T-cell (primary cell): ENCODE data around the gene KAZN. TPM values are rescaled to one million over a fixed set of nuclear protein-coding genes. Genes with fewer than 3 reads are reported as not detected.

Experiments used
- ATAC-seq, 4 experiments: fragments of 200-7000 bp in 3 of 4; fragments of 150-1000 bp in 1 of 4; cut with Tn5 transposase; replicated peaks in 1 of 4; 1 replicate in 3 of 4; 2 replicates in 1 of 4; pipeline ENCODE4 v1.10.0; 2021; ENCODE audit warnings: moderate library complexity in 3 of 4, mild to moderate bottlenecking in 2 of 4, moderate number of reproducible peaks in 1 of 4
- CTCF ChIA-PET, 2 donors: fragments of 300-600 bp; sonication (Branson Sonifier 250); formaldehyde crosslinking; loops; one replicate each; lab custom pipeline; 2022; ENCODE audit warnings: antibody characterized with exemption in 2 of 2; lab: Charles Lee
- POLR2A ChIA-PET, 2 donors: fragments of 300-600 bp; sonication (Branson Sonifier 250); formaldehyde crosslinking; loops; one replicate each; lab custom pipeline; 2022; ENCODE audit warnings: antibody characterized with exemption in 2 of 2; lab: Charles Lee
- DNase-seq, 35 experiments: peaks; one replicate each; pipeline versions ENCODE4 v3.0.0 to v3.0.0-alpha.2; 2013 to 2023
- H3K27ac ChIP-seq: one replicate; pipeline ENCODE4 v1.5.1; 2013; ENCODE audit warnings: low read length
- H3K27me3 ChIP-seq, 2 experiments: replicated peaks in 1 of 2; 1 replicate in 1 of 2; 2 replicates in 1 of 2; pipeline versions ENCODE4 v1.6.1 to v1.7.0; 2013; ENCODE audit warnings: low read length in 1 of 2, mixed read lengths in 1 of 2; ENCODE audit not compliant: control insufficient read depth in 2 of 2, insufficient read depth in 2 of 2; ENCODE audit errors: extremely low read depth in 1 of 2
- H3K36me3 ChIP-seq, 2 donors: 1 replicate in 1 of 2; 2 replicates in 1 of 2; pipeline versions ENCODE4 v1.6.1 to v1.7.0; 2013; ENCODE audit warnings: low read length in 1 of 2; ENCODE audit not compliant: control insufficient read depth in 2 of 2, insufficient read depth in 1 of 2; ENCODE audit errors: extremely low read depth in 1 of 2
- H3K4me1 ChIP-seq, 2 experiments: 1 replicate in 1 of 2; 2 replicates in 1 of 2; pipeline versions ENCODE4 v1.6.1 to v1.7.0; 2013; ENCODE audit warnings: low read length in 2 of 2, mixed read lengths in 1 of 2; ENCODE audit not compliant: insufficient read depth in 2 of 2, control insufficient read depth in 1 of 2; ENCODE audit errors: extremely low read depth in 1 of 2
- H3K4me3 ChIP-seq, 2 donors: 1 replicate in 1 of 2; 2 replicates in 1 of 2; pipeline versions ENCODE4 v1.5.1 to v1.7.0; 2013; ENCODE audit warnings: mild to moderate bottlenecking in 2 of 2, low read length in 1 of 2, moderate library complexity in 1 of 2; ENCODE audit not compliant: control insufficient read depth in 1 of 2; ENCODE audit errors: extremely low read depth in 1 of 2
- H3K9me3 ChIP-seq: 2 replicates; pipeline ENCODE4 v1.7.0; 2013
- H3K27ac Mint-ChIP-seq, 2 donors: one replicate each; pipeline ENCODE4 v1.8.0; 2020 to 2021; ENCODE audit warnings: mild to moderate bottlenecking in 2 of 2, mixed read lengths in 2 of 2
- H3K27me3 Mint-ChIP-seq, 2 donors: one replicate each; pipeline ENCODE4 v1.8.0; 2021 to 2022; ENCODE audit warnings: mixed read lengths in 2 of 2
- H3K36me3 Mint-ChIP-seq: one replicate; pipeline ENCODE4 v1.8.0; 2021; ENCODE audit warnings: mixed read lengths
- H3K4me1 Mint-ChIP-seq, 3 donors: one replicate each; pipeline ENCODE4 v1.8.0; 2020 to 2022; ENCODE audit warnings: mixed read lengths in 3 of 3, mild to moderate bottlenecking in 1 of 3
- H3K4me3 Mint-ChIP-seq, 3 donors: one replicate each; pipeline ENCODE4 v1.8.0; 2020 to 2022; ENCODE audit warnings: mild to moderate bottlenecking in 3 of 3, mixed read lengths in 3 of 3, moderate library complexity in 3 of 3
- H3K9me3 Mint-ChIP-seq, 3 donors: one replicate each; pipeline ENCODE4 v1.8.0; 2020 to 2022; ENCODE audit warnings: mixed read lengths in 3 of 3
- WGBS: methylation state at CpG from one replicate; pipeline ENCODE4 v1.1.5; 2013; ENCODE audit warnings: missing lambda C conversion rate; ENCODE audit not compliant: insufficient coverage; 5-methylcytosine and 5-hydroxymethylcytosine counted together
- total RNA-seq, 35 experiments: library from RNA in 6 of 35; stranded (reverse) in 6 of 35; fragments of 120-200 nt in 1 of 35; gene quantifications; one replicate each; pipeline versions ENCODE4 v1.2.1 to v1.2.4 and lab custom pipeline; 2013 to 2026

KAZN gene
- total RNA-seq, 5 donors from 2014 or later (not counting 1 experiment from before 2014, with no cell fraction given): 0.18 to 0.58 (median 0.30) TPM

GRCh38 chr1:15103211-15103610, 504.7 kb downstream of the KAZN start:
- Mint-ChIP-seq H3K4me1 (peaks cover 5 to 12% (median 9%) of the 10 kb centered on the region in 3 donors), H3K27ac (no peak overlapping the region), H3K4me3 (no peak overlapping the region), H3K36me3 (no peaks in the 10 kb centered on the region), H3K27me3 (peaks cover 28 to 39% of the 10 kb centered on the region in 2 donors), H3K9me3 (peaks cover 0 to 4% (median 0%) of the 10 kb centered on the region in 3 donors)
- POLR2A ChIA-PET: no interaction called here
- Histone ChIP-seq H3K4me3 (no peak overlapping the region), H3K9me3 (no peaks in the 10 kb centered on the region), H3K27me3 (peaks cover 0 to 55% of the 10 kb centered on the region in 2 experiments), H3K36me3 (no peaks in the 10 kb centered on the region), H3K27ac (no peak overlapping the region), H3K4me1 (peaks cover 0 to 9% of the 10 kb centered on the region in 2 experiments)
- no peak for DNase-seq
- ATAC-seq: no peak
- 64% methylated on average over 4 of the region's 17 CpGs for WGBS
- CTCF ChIA-PET: no interaction called here

- Histone ChIP-seq H3K4me3 (no peak overlapping the region), H3K36me3 (no peaks in the 10 kb centered on the region), H3K27ac (no peak overlapping the region), H3K27me3 (peaks cover 0 to 52% of the 10 kb centered on the region in 2 experiments), H3K9me3 (no peaks in the 10 kb centered on the region), H3K4me1 (peaks cover 0 to 9% of the 10 kb centered on the region in 2 experiments)
- ATAC-seq: no peak
- no peak for DNase-seq
- CTCF ChIA-PET: no interaction called here
- peaks cover 5 to 12% (median 9%) of the 10 kb centered on the region in 3 donors for H3K4me1 Mint-ChIP-seq
- no peak overlapping the region for H3K27ac Mint-ChIP-seq
- POLR2A ChIA-PET: no interaction called here
- 80% methylated on average over 9 of the region's 10 CpGs for WGBS
- no peaks in the 10 kb centered on the region for H3K36me3 Mint-ChIP-seq
- H3K9me3 Mint-ChIP-seq: peaks cover 0 to 4% (median 0%) of the 10 kb centered on the region in 3 donors
- H3K27me3 Mint-ChIP-seq: peaks cover 28 to 35% of the 10 kb centered on the region in 2 donors
- no peak overlapping the region for H3K4me3 Mint-ChIP-seq
Measured at GRCh38 chr1:15103906-15104305, 505.4 kb downstream of the KAZN start.

GRCh38 chr1:15104768-15105167, 506.3 kb downstream of the KAZN start:
- Mint-ChIP-seq H3K9me3 (peaks cover 0 to 4% (median 0%) of the 10 kb centered on the region in 3 donors), H3K27me3 (peaks cover 20 to 28% of the 10 kb centered on the region in 2 donors), H3K4me3 (no peak overlapping the region), H3K27ac (no peak overlapping the region), H3K4me1 (peaks cover 5 to 12% (median 9%) of the 10 kb centered on the region in 3 donors), H3K36me3 (no peaks in the 10 kb centered on the region)
- Histone ChIP-seq H3K9me3 (no peaks in the 10 kb centered on the region), H3K4me1 (peaks cover 0 to 9% of the 10 kb centered on the region in 2 experiments), H3K36me3 (no peaks in the 10 kb centered on the region), H3K27ac (no peak overlapping the region), H3K4me3 (no peak overlapping the region), H3K27me3 (peaks cover 0 to 44% of the 10 kb centered on the region in 2 experiments)
- POLR2A ChIA-PET: interaction anchor here in 1 of 2 donors (0.7 kb wide), 1 partner anchor 125 kb away, joined by 3 read pairs; no protein-coding TSS in a partner anchor
- ATAC-seq: no peak
- DNase-seq: no peak
- CTCF ChIA-PET: no interaction called here

- peaks cover 0 to 27% of the 10 kb centered on the region in 2 experiments for H3K27me3 ChIP-seq
- ATAC-seq (no peak), DNase-seq (no peak)
- Mint-ChIP-seq H3K27me3 (peaks cover 3 to 11% of the 10 kb centered on the region in 2 donors), H3K4me1 (no peaks in the 10 kb centered on the region), H3K36me3 (no peaks in the 10 kb centered on the region), H3K27ac (no peak overlapping the region), H3K9me3 (peaks cover 0 to 4% (median 0%) of the 10 kb centered on the region in 3 donors), H3K4me3 (no peak overlapping the region)
- no peak overlapping the region for H3K4me3 ChIP-seq
- H3K27ac ChIP-seq: no peak overlapping the region
- CTCF ChIA-PET: no interaction called here
- no peaks in the 10 kb centered on the region for H3K36me3 ChIP-seq
- no peaks in the 10 kb centered on the region for H3K4me1 ChIP-seq
- 35% methylated on average over 5 of the region's 7 CpGs for WGBS
- POLR2A ChIA-PET: no interaction called here
- no peaks in the 10 kb centered on the region for H3K9me3 ChIP-seq
Measured at GRCh38 chr1:15106608-15107007, 508.1 kb downstream of the KAZN start.

- Mint-ChIP-seq H3K4me1 (peaks cover 0 to 3% (median 2%) of the 10 kb centered on the region in 3 donors), H3K9me3 (peaks cover 0 to 4% (median 0%) of the 10 kb centered on the region in 3 donors), H3K27me3 (peaks cover 0 to 7% of the 10 kb centered on the region in 2 donors), H3K27ac (no peak overlapping the region), H3K4me3 (no peak overlapping the region), H3K36me3 (no peaks in the 10 kb centered on the region)
- no peak overlapping the region for H3K27ac ChIP-seq
- CTCF ChIA-PET: no interaction called here
- H3K36me3 ChIP-seq: no peaks in the 10 kb centered on the region
- POLR2A ChIA-PET: no interaction called here
- DNase-seq (no peak), ATAC-seq (no peak)
- peaks cover 0 to 24% of the 10 kb centered on the region in 2 experiments for H3K27me3 ChIP-seq
- no peaks in the 10 kb centered on the region for H3K9me3 ChIP-seq
- no CpG with 5 or more reads among the region's 1 CpG for WGBS
- no peak overlapping the region for H3K4me3 ChIP-seq
- H3K4me1 ChIP-seq: peaks cover 0 to 1% of the 10 kb centered on the region in 2 experiments
Measured at GRCh38 chr1:15107058-15107687, 508.7 kb downstream of the KAZN start.

- Histone ChIP-seq H3K4me3 (no peak overlapping the region), H3K36me3 (no peaks in the 10 kb centered on the region), H3K4me1 (peaks cover 0 to 7% of the 10 kb centered on the region in 2 experiments), H3K27ac (no peak overlapping the region), H3K27me3 (peaks cover 0 to 20% of the 10 kb centered on the region in 2 experiments), H3K9me3 (no peaks in the 10 kb centered on the region)
- no peak overlapping the region for H3K4me3 Mint-ChIP-seq
- no peak for ATAC-seq
- ChIA-PET CTCF (no interaction called here), POLR2A (no interaction called here)
- DNase-seq: no peak
- H3K9me3 Mint-ChIP-seq: peaks cover 0 to 4% (median 0%) of the 10 kb centered on the region in 3 donors
- H3K27me3 Mint-ChIP-seq: peaks cover 0 to 2% of the 10 kb centered on the region in 2 donors
- WGBS: 70% methylated on average over 2 of the region's 4 CpGs
- no peak overlapping the region for H3K27ac Mint-ChIP-seq
- peaks cover 0 to 4% (median 2%) of the 10 kb centered on the region in 3 donors for H3K4me1 Mint-ChIP-seq
- H3K36me3 Mint-ChIP-seq: no peaks in the 10 kb centered on the region
Measured at GRCh38 chr1:15107911-15108310, 509.4 kb downstream of the KAZN start.
